Breast epithelium (tissue), 4 donors: Measurements from ENCODE around the gene ATP5F1E. TPM values are rescaled to one million over a fixed set of nuclear protein-coding genes. Genes with fewer than 3 reads are reported as not detected.

ENCODE experiments used
- DNase-seq, 2 donors: peaks; one replicate each; pipeline ENCODE4 v3.0.0-alpha.2; 2019; ENCODE audit warnings: low spot score in 2 of 2
- H3K27ac ChIP-seq, 2 donors: fragments of 200-600 bp; sonication (generic) in 1 of 2; one replicate each; pipeline ENCODE4 v1.5.1; 2016 to 2019; ENCODE audit warnings: mild to moderate bottlenecking in 1 of 2
- H3K27me3 ChIP-seq, 2 donors: fragments of 200-600 bp; sonication (generic) in 1 of 2; one replicate each; pipeline versions ENCODE4 v1.5.1 to v1.6.0; 2017 to 2019; ENCODE audit warnings: control low read depth in 1 of 2, mild to moderate bottlenecking in 1 of 2
- H3K36me3 ChIP-seq: fragments of 200-600 bp; one replicate; pipeline ENCODE4 v1.5.1; 2019
- H3K4me1 ChIP-seq, 2 donors: fragments of 200-600 bp; sonication (generic); one replicate each; pipeline ENCODE4 v1.5.1; 2016 to 2019; ENCODE audit warnings: control low read depth in 1 of 2
- H3K4me3 ChIP-seq, 3 donors: fragments of 200-600 bp; sonication (generic); 1 replicate in 2 of 3; 2 replicates in 1 of 3; pipeline ENCODE4 v1.5.1; 2016 to 2019; ENCODE audit warnings: mild to moderate bottlenecking in 3 of 3, moderate library complexity in 2 of 3
- H3K9me3 ChIP-seq, 2 donors: fragments of 200-600 bp; sonication (generic) in 1 of 2; one replicate each; pipeline ENCODE4 v1.5.1; 2016 to 2019; ENCODE audit warnings: control low read depth in 1 of 2
- CTCF ChIP-seq, 3 donors: fragments of 450-650 bp; IDR thresholded peaks; one replicate each; pipeline ENCODE4 v1.5.1; 2016 to 2017; ENCODE audit warnings: antibody characterized with exemption in 3 of 3, mild to moderate bottlenecking in 3 of 3, moderate library complexity in 3 of 3
- POLR2A ChIP-seq: fragments of 450-650 bp; IDR thresholded peaks from one replicate; pipeline ENCODE4 v1.6.1; 2016; ENCODE audit warnings: antibody characterized with exemption, mild to moderate bottlenecking, moderate library complexity
- POLR2AphosphoS5 ChIP-seq, 3 donors: sonication (generic); formaldehyde crosslinking; IDR thresholded peaks; one replicate each; pipeline ENCODE4 v1.6.1; 2017; ENCODE audit warnings: antibody characterized with exemption in 3 of 3
- intact Hi-C: fragments of 100-400 bp; cut with DNase I; formaldehyde crosslinking; loops from one replicate; pipeline ENCODE4 v1.15.1; 2023; ENCODE audit warnings: low total_unique reads
- total RNA-seq, 3 donors: library from RNA; depleted of rRNA; stranded (reverse); fragments of >200 nt; gene quantifications; one replicate each; pipeline ENCODE4 v1.1.0, GENCODE V29; 2016

ATP5F1E gene
- total RNA-seq, 3 donors from 2014 or later = 25.6 to 36.4 (median 31.4) TPM

GRCh38 chr20:59051666-59052185 lies 19.6 kb upstream of the ATP5F1E start:
- TF ChIP-seq POLR2AphosphoS5 (IDR thresholded peaks at IDR 0.05) = no peak
- no peak for TF ChIP-seq CTCF (IDR thresholded peaks at IDR 0.05)
- TF ChIP-seq POLR2A = no peak
- no peak overlapping the region for H3K27ac ChIP-seq
- no peaks in the 10 kb centered on the region for H3K27me3 ChIP-seq
- no peak overlapping the region for H3K4me3 ChIP-seq
- intact Hi-C loops = no loop called here
- DNase-seq = no peak
- no peaks in the 10 kb centered on the region for H3K36me3 ChIP-seq
- H3K4me1 ChIP-seq = no peaks in the 10 kb centered on the region
- H3K9me3 ChIP-seq = no peaks in the 10 kb centered on the region

- TF ChIP-seq POLR2A (no peak), CTCF (IDR thresholded peaks at IDR 0.05) (no peak), POLR2AphosphoS5 (IDR thresholded peaks at IDR 0.05) (no peak)
- intact Hi-C loops = no loop called here
- Histone ChIP-seq H3K9me3 (no peaks in the 10 kb centered on the region), H3K27ac (no peak overlapping the region), H3K27me3 (no peaks in the 10 kb centered on the region), H3K4me3 (no peak overlapping the region), H3K4me1 (no peaks in the 10 kb centered on the region), H3K36me3 (no peaks in the 10 kb centered on the region)
- DNase-seq = no peak
These were observed 18.3 kb upstream of the ATP5F1E start for GRCh38 chr20:59050437-59050836.

- H3K4me3 ChIP-seq = no peak overlapping the region
- H3K27me3 ChIP-seq = no peaks in the 10 kb centered on the region
- H3K4me1 ChIP-seq = no peaks in the 10 kb centered on the region
- intact Hi-C loops = no loop called here
- no peaks in the 10 kb centered on the region for H3K36me3 ChIP-seq
- no peak for TF ChIP-seq CTCF (IDR thresholded peaks at IDR 0.05)
- TF ChIP-seq POLR2A = no peak
- TF ChIP-seq POLR2AphosphoS5 (IDR thresholded peaks at IDR 0.05) = no peak
- DNase-seq = no peak
- H3K9me3 ChIP-seq = no peaks in the 10 kb centered on the region
- H3K27ac ChIP-seq = no peak overlapping the region
These were observed 16.5 kb upstream of the ATP5F1E start for GRCh38 chr20:59048681-59049030.

- H3K27ac ChIP-seq = no peak overlapping the region
These were observed 16.0 kb upstream of the ATP5F1E start for GRCh38 chr20:59047938-59048680.

More at GRCh38 chr20:59047938-59048680, 16.0 kb upstream of the ATP5F1E start:
- no peaks in the 10 kb centered on the region for H3K36me3 ChIP-seq
- TF ChIP-seq POLR2AphosphoS5 (IDR thresholded peaks at IDR 0.05) (no peak), POLR2A (no peak), CTCF (IDR thresholded peaks at IDR 0.05) (no peak)
- no peaks in the 10 kb centered on the region for H3K27me3 ChIP-seq
- H3K9me3 ChIP-seq = no peaks in the 10 kb centered on the region
- intact Hi-C loops = no loop called here
- DNase-seq = no peak
- no peak overlapping the region for H3K4me3 ChIP-seq
- no peaks in the 10 kb centered on the region for H3K4me1 ChIP-seq
